WTC11 (cell line): ENCODE results near the gene PKM. TPM values are rescaled to one million over a fixed set of nuclear protein-coding genes. Genes with fewer than 3 reads are reported as not detected.
"Not testable (repeated sequence)": the region's sequence is repeated elsewhere in the genome, so short reads cannot be mapped to it uniquely, and the experiment has no call there.

Source experiments
- ATAC-seq: fragments of 200-7000 bp; cut with Tn5 transposase; 2 replicates; pipeline ENCODE4 v1.10.0; 2021; ENCODE audit warnings: mild to moderate bottlenecking, moderate library complexity
- CTCF ChIA-PET: fragments of 300-600 bp; sonication (Branson Sonifier 250); formaldehyde crosslinking; loops from one replicate; lab custom pipeline; 2021; ENCODE audit warnings: antibody characterized with exemption; lab: Charles Lee
- POLR2A ChIA-PET: fragments of 350-600 bp; sonication (Branson Sonifier 250); formaldehyde crosslinking; loops from one replicate; lab custom pipeline; 2021; ENCODE audit warnings: antibody characterized with exemption; lab: Charles Lee
- DNase-seq: peaks from one replicate; pipeline ENCODE4 v3.0.0; 2021; ENCODE audit warnings: low spot score
- H3K27ac Mint-ChIP-seq: 2 replicates; pipeline ENCODE4 v1.8.0; 2021; ENCODE audit warnings: mixed read lengths
- H3K27me3 Mint-ChIP-seq: 2 replicates; pipeline ENCODE4 v1.8.0; 2021; ENCODE audit warnings: low read depth, mild to moderate bottlenecking, moderate library complexity, mixed read lengths
- H3K36me3 Mint-ChIP-seq: 2 replicates; pipeline ENCODE4 v1.8.0; 2021; ENCODE audit warnings: mixed read lengths
- H3K4me1 Mint-ChIP-seq: 2 replicates; pipeline ENCODE4 v1.8.0; 2022; ENCODE audit warnings: mixed read lengths
- H3K4me3 Mint-ChIP-seq: 2 replicates; pipeline ENCODE4 v1.8.0; 2021; ENCODE audit warnings: mild to moderate bottlenecking, moderate library complexity, mixed read lengths
- H3K9me3 Mint-ChIP-seq: 2 replicates; pipeline ENCODE4 v1.8.0; 2021; ENCODE audit warnings: mixed read lengths
- E2F5 ChIP-seq: sonication (generic); formaldehyde crosslinking; IDR thresholded peaks from 2 replicates; pipeline ENCODE4 v1.8.1; 2022; ENCODE audit warnings: mild to moderate bottlenecking, moderate library complexity, missing genetic modification reagents
- GTF2I ChIP-seq: fragments of 250-450 bp; sonication (Bioruptor Pico); conservative IDR thresholded peaks from 2 replicates; pipeline ENCODE4 v1.4.0; 2021; ENCODE audit warnings: mild to moderate bottlenecking
- HMGA2 ChIP-seq: fragments of 250-450 bp; sonication (Bioruptor Pico); IDR thresholded peaks from 2 replicates; pipeline ENCODE4 v1.4.0; 2021; ENCODE audit warnings: mild to moderate bottlenecking, moderate library complexity
- IRF2 ChIP-seq: sonication (generic); formaldehyde crosslinking; IDR thresholded peaks from 2 replicates; pipeline ENCODE4 v1.8.0; 2022; ENCODE audit warnings: low read depth, missing genetic modification reagents, borderline replicate concordance
- JAZF1 ChIP-seq: fragments of 250-450 bp; sonication (Bioruptor Pico); IDR thresholded peaks from 2 replicates; pipeline ENCODE4 v1.9.0; 2021; ENCODE audit warnings: moderate library complexity, mild to moderate bottlenecking, inconsistent platforms
- JUN ChIP-seq: sonication (generic); formaldehyde crosslinking; IDR thresholded peaks from 2 replicates; pipeline ENCODE4 v1.8.0; 2023; ENCODE audit warnings: mild to moderate bottlenecking, missing genetic modification reagents
- NR3C1 ChIP-seq: sonication (generic); formaldehyde crosslinking; conservative IDR thresholded peaks from 2 replicates; pipeline ENCODE4 v1.8.1; 2023; ENCODE audit warnings: low read depth, mild to moderate bottlenecking, missing genetic modification reagents
- PRDM15 ChIP-seq: sonication (generic); formaldehyde crosslinking; IDR thresholded peaks from 2 replicates; pipeline ENCODE4 v1.8.0; 2022; ENCODE audit warnings: missing genetic modification reagents
- SMAD3 ChIP-seq: sonication (generic); formaldehyde crosslinking; IDR thresholded peaks from 2 replicates; pipeline ENCODE4 v1.8.0; 2022; ENCODE audit warnings: missing genetic modification reagents, mild to moderate bottlenecking, borderline replicate concordance
- TCF7 ChIP-seq: sonication (generic); formaldehyde crosslinking; IDR thresholded peaks from 2 replicates; pipeline ENCODE4 v1.8.0; 2022; ENCODE audit warnings: mild to moderate bottlenecking, low read depth, missing genetic modification reagents, moderate library complexity
- ZNF396 ChIP-seq: fragments of 250-450 bp; sonication (Bioruptor Pico); IDR thresholded peaks from 2 replicates; pipeline ENCODE4 v1.8.0; 2021; ENCODE audit warnings: mild to moderate bottlenecking, moderate library complexity, borderline replicate concordance
- ZNF425 ChIP-seq: fragments of 250-450 bp; sonication (Bioruptor Pico); conservative IDR thresholded peaks from 2 replicates; pipeline ENCODE4 v1.9.0; 2021; ENCODE audit warnings: mild to moderate bottlenecking
- total RNA-seq: library from RNA; stranded (reverse); gene quantifications from 3 replicates; pipeline ENCODE4 v1.2.3, GENCODE V29; 2021
- TF ChIP-seq, protein P1 (sequence below): fragments of 250-450 bp; sonication (Bioruptor Pico); IDR thresholded peaks from 2 replicates; pipeline ENCODE4 v2.1.2; 2022; ENCODE audit warnings: mild to moderate bottlenecking, moderate library complexity
- TF ChIP-seq, protein P2 (sequence below): sonication (generic); formaldehyde crosslinking; IDR thresholded peaks from 2 replicates; pipeline ENCODE4 v1.8.0; 2023; ENCODE audit warnings: missing genetic modification reagents

Gene PKM
- total RNA-seq, 1 experiment from 2014 or later, result 858 TPM

DNA sequence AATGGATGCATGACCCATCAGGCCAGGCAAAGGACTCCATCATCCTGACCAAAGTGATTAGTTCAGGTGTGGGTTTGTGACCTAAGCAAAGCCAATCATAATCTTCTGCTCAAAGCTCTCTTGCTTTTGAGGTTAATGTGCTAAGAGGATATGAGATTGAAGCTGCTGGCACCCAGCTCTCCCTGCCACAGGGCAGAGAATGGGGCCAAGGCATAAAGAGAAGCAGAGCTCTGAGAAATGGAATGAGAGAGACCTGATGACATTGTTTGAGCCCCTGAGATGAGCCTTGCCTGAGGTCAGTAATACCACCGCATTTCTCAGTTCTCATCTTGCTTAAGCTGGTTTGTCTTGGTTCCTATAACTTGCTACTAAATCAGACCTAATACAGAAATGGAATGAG lies 47.7 kb upstream of the PKM start:
- Mint-ChIP-seq H3K36me3 (no peaks in the 10 kb centered on the region), H3K27me3 (peaks cover 55% of the 10 kb centered on the region)
- TF ChIP-seq TCF7 (CRISPR knock-in tag), result no peak
- no peak for TF ChIP-seq E2F5 (CRISPR knock-in tag)
- no peak for TF ChIP-seq HMGA2
- no peak for TF ChIP-seq PRDM15 (CRISPR knock-in tag)
- no peak for TF ChIP-seq JUN
- no peak for TF ChIP-seq JAZF1 (CRISPR knock-in tag)
- TF ChIP-seq, protein P1, sequence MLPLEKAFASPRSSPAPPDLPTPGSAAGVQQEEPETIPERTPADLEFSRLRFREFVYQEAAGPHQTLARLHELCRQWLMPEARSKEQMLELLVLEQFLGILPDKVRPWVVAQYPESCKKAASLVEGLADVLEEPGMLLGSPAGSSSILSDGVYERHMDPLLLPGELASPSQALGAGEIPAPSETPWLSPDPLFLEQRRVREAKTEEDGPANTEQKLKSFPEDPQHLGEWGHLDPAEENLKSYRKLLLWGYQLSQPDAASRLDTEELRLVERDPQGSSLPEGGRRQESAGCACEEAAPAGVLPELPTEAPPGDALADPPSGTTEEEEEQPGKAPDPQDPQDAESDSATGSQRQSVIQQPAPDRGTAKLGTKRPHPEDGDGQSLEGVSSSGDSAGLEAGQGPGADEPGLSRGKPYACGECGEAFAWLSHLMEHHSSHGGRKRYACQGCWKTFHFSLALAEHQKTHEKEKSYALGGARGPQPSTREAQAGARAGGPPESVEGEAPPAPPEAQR, result no peak
- TF ChIP-seq, all 79 proteins: peak for 0
- no peaks in the 10 kb centered on the region for H3K4me1 Mint-ChIP-seq
- no peak for DNase-seq
- ATAC-seq, result no peak
- H3K27ac Mint-ChIP-seq, result no peak overlapping the region
- H3K4me3 Mint-ChIP-seq, result no peak overlapping the region
- CTCF ChIA-PET, result interaction anchor here (1.2 kb wide), 1 partner anchor 52 kb away, joined by 5 read pairs; no protein-coding TSS in a partner anchor
- POLR2A ChIA-PET, result interaction anchor here (0.6 kb wide), 1 partner anchor 50 kb away, joined by 4 read pairs; no protein-coding TSS in a partner anchor
- H3K9me3 Mint-ChIP-seq, result no peaks in the 10 kb centered on the region

DNA sequence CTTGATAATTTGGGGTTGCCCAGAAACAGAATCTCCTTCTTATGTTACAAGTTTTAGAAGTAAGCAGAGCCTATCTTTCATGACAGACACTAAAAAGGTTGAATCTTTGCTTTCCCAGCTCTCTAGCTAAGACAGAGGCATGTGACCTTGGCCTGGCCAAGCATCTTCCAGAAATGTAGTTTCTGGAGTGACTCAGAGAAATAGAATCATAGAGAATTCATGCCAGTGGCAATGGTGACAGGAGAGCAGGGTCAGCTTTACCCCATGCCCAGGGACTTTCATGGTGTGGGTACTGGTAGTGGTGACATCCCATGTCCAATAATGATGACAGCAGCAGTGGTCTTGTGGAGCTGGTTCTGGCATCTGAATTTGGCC lies 45.3 kb upstream of the PKM start:
- no peaks in the 10 kb centered on the region for H3K9me3 Mint-ChIP-seq
- POLR2A ChIA-PET, result no interaction called here
- TF ChIP-seq ZNF396 (CRISPR knock-in tag) (no peak), PRDM15 (CRISPR knock-in tag) (no peak), GTF2I (no peak), IRF2 (CRISPR knock-in tag) (no peak), ZNF425 (CRISPR knock-in tag) (no peak), NR3C1 (CRISPR knock-in tag) (no peak), SMAD3 (no peak)
- TF ChIP-seq, protein P2, sequence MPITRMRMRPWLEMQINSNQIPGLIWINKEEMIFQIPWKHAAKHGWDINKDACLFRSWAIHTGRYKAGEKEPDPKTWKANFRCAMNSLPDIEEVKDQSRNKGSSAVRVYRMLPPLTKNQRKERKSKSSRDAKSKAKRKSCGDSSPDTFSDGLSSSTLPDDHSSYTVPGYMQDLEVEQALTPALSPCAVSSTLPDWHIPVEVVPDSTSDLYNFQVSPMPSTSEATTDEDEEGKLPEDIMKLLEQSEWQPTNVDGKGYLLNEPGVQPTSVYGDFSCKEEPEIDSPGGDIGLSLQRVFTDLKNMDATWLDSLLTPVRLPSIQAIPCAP, result no peak
- DNase-seq, result no peak
- no peak overlapping the region for H3K27ac Mint-ChIP-seq
- no peak for ATAC-seq
- peaks cover 12% of the 10 kb centered on the region for H3K4me1 Mint-ChIP-seq
- no peak overlapping the region for H3K4me3 Mint-ChIP-seq
- H3K36me3 Mint-ChIP-seq, result no peaks in the 10 kb centered on the region
- peaks cover 51% of the 10 kb centered on the region for H3K27me3 Mint-ChIP-seq
- CTCF ChIA-PET, result interaction anchor here (1.3 kb wide), 1 partner anchor 9 kb away, joined by 5 read pairs; no protein-coding TSS in a partner anchor

DNA sequence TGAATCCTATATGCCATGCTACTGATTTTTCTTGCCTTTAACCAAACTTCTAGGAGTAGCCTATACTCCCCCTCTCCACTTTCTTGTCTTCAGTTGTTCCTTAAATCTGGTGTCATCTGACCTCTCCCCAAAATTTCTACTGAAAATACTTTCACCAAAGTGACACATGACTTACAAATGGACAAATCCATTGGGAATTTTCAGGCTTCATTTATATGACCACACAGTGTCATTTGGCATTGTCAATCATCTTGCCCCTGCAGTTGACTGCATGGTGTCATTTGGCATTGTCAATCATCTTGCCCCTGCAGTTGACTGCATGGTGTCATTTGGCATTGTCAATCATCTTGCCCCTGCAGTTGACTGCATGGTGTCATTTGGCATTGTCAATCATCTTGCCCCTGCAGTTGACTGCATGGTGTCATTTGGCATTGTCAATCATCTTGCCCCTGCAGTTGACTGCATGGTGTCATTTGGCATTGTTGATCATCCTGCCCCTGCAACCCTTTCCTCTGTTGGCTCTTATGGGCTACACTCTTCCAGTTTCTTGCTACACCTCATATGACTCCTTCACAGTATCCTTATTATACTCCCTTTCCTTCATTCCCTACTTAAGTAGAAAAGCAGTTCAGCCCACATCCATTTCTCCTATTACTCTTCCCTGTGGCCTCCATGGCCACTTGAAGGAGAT lies 44.8 kb upstream of the PKM start:
- H3K9me3 Mint-ChIP-seq, DNase-seq, H3K27ac Mint-ChIP-seq, H3K36me3 Mint-ChIP-seq, POLR2A ChIA-PET, ATAC-seq, H3K4me3 Mint-ChIP-seq: not testable (repeated sequence)
- H3K4me1 Mint-ChIP-seq, result peaks cover 16% of the 10 kb centered on the region
- CTCF ChIA-PET, result interaction anchor here (1.3 kb wide), 1 partner anchor 10 kb away, joined by 5 read pairs; no protein-coding TSS in a partner anchor
- peaks cover 47% of the 10 kb centered on the region for H3K27me3 Mint-ChIP-seq
